K562 (cell line): Measurements from ENCODE around the gene PYGO2. TPM values are rescaled to one million over a fixed set of nuclear protein-coding genes. Genes with fewer than 3 reads are reported as not detected.

Experiments
- ASH1L ChIP-seq: fragments of 450-650 bp; IDR thresholded peaks from 2 replicates; pipeline ENCODE4 v1.6.1; 2018; ENCODE audit warnings: borderline replicate concordance, mild to moderate bottlenecking, low read depth; ENCODE audit not compliant: partially characterized antibody
- CHD1 ChIP-seq: fragments of 200-600 bp; sonication (generic); IDR thresholded peaks from one replicate; pipeline ENCODE4 v1.6.1; 2012; ENCODE audit warnings: mild to moderate bottlenecking, moderate library complexity, low read length, inconsistent platforms
- COPS2 ChIP-seq: fragments of 450-650 bp; conservative IDR thresholded peaks from 2 replicates; pipeline ENCODE4 v1.6.1; 2016; ENCODE audit warnings: mild to moderate bottlenecking, moderate library complexity
- E2F3 ChIP-seq: fragments of 250-450 bp; sonication (Bioruptor Pico); IDR thresholded peaks from 2 replicates; pipeline ENCODE4 v1.4.0; 2020; ENCODE audit warnings: mild to moderate bottlenecking
- E4F1 ChIP-seq: fragments of 250-450 bp; sonication (Bioruptor Pico); IDR thresholded peaks from 2 replicates; pipeline ENCODE4 v1.5.0; 2021; ENCODE audit warnings: mild to moderate bottlenecking, borderline replicate concordance
- EWSR1 ChIP-seq: fragments of 450-650 bp; IDR thresholded peaks from 2 replicates; pipeline ENCODE4 v1.6.1; 2018; ENCODE audit warnings: borderline replicate concordance, mild to moderate bottlenecking, low read depth, moderate library complexity; ENCODE audit not compliant: partially characterized antibody
- GABPA ChIP-seq: fragments of 200-800 bp; sonication (Bioruptor generic); conservative IDR thresholded peaks from 2 replicates; pipeline ENCODE4 v1.6.1; 2016; ENCODE audit warnings: low read depth, missing genetic modification characterization, missing compliant biosample characterization
- HNRNPK ChIP-seq: fragments of 200-400 bp; formaldehyde crosslinking; IDR thresholded peaks from one replicate; pipeline ENCODE4 v1.6.1; 2018; ENCODE audit warnings: mild to moderate bottlenecking, low read depth, low read length; ENCODE audit not compliant: poor library complexity, severe bottlenecking
- IRF2 ChIP-seq: sonication (generic); formaldehyde crosslinking; IDR thresholded peaks from 2 replicates; pipeline ENCODE4 v1.8.1; 2022; ENCODE audit warnings: mild to moderate bottlenecking, missing genetic modification reagents
- JUN ChIP-seq, 2 experiments: sonication (generic) in 1 of 2; formaldehyde crosslinking in 1 of 2; IDR thresholded peaks; 2 replicates each; pipeline versions ENCODE4 v1.6.1 to v1.8.0; 2012 to 2022; ENCODE audit warnings: borderline replicate concordance in 2 of 2, mild to moderate bottlenecking in 2 of 2, improper control_type of control experiment in 1 of 2, low read depth in 1 of 2, low read length in 1 of 2, missing genetic modification reagents in 1 of 2
- JUNB ChIP-seq: fragments of 450-650 bp; formaldehyde crosslinking; conservative IDR thresholded peaks from 2 replicates; pipeline ENCODE4 v1.4.0; 2020; ENCODE audit warnings: mild to moderate bottlenecking
- MEF2A ChIP-seq: IDR thresholded peaks from 2 replicates; pipeline ENCODE4 v1.6.1; 2011; ENCODE audit warnings: low read depth, mild to moderate bottlenecking, low read length, moderate library complexity; ENCODE audit not compliant: control insufficient read depth
- POLR3A ChIP-seq: IDR thresholded peaks from 2 replicates; pipeline ENCODE4 v1.6.1; 2011; ENCODE audit warnings: borderline replicate concordance, mild to moderate bottlenecking, moderate library complexity; ENCODE audit not compliant: insufficient read length, insufficient read depth; ENCODE audit errors: extremely low read depth
- SNRNP70 ChIP-seq: fragments of 200-400 bp; formaldehyde crosslinking; optimal IDR thresholded peaks from 2 replicates; pipeline ENCODE3; 2017; ENCODE audit warnings: low read depth, low read length
- UBTF ChIP-seq, 2 experiments: IDR thresholded peaks; 2 replicates each; pipeline ENCODE4 v1.6.1; 2012; ENCODE audit warnings: improper control_type of control experiment in 2 of 2, low read depth in 2 of 2, low read length in 2 of 2, borderline replicate concordance in 1 of 2
- ZNF174 ChIP-seq: fragments of 250-450 bp; sonication (Bioruptor Pico); IDR thresholded peaks from 2 replicates; pipeline ENCODE4 v1.4.0; 2020; ENCODE audit warnings: mild to moderate bottlenecking
- ZNF696 ChIP-seq: fragments of 250-450 bp; sonication (Bioruptor Pico); conservative IDR thresholded peaks from 2 replicates; pipeline ENCODE4 v1.4.0; 2020; ENCODE audit warnings: mild to moderate bottlenecking, moderate library complexity
- ZNF699 ChIP-seq: fragments of 250-450 bp; sonication (Bioruptor Pico); IDR thresholded peaks from 2 replicates; pipeline ENCODE4 v1.8.0; 2021; ENCODE audit warnings: mild to moderate bottlenecking, moderate library complexity; ENCODE audit not compliant: insufficient replicate concordance
- polyA plus RNA-seq, 8 experiments: library from polyadenylated mRNA; depleted of rRNA in 4 of 8; stranded (reverse) in 5 of 8; unstranded in 3 of 8; fragments of >200 nt; fragmentation: Nextera tagmentation in 2 of 8; fragmentation: Illumina TruSeq in 1 of 8; extraction: Ambion mirVana in 2 of 8; extraction: Trizol in 1 of 8; gene quantifications; 2 replicates each; pipeline versions ENCODE4 v1.2.1 to v1.2.3, GENCODE V29; 2011 to 2014; ENCODE audit warnings: inconsistent platforms in 1 of 8, missing spikeins in 1 of 8
- total RNA-seq, 7 experiments: library from RNA; depleted of rRNA in 6 of 7; stranded (reverse); fragments of >200 nt in 6 of 7; fragmentation: Illumina TruSeq in 2 of 7; extraction: Trizol in 2 of 7; gene quantifications; 2 replicates each; pipeline versions ENCODE4 v1.2.1 to v1.2.3, GENCODE V29; 2011 to 2021; ENCODE audit warnings: low replicate concordance in 1 of 7
- TF ChIP-seq, protein P1 (sequence below): sonication (generic); formaldehyde crosslinking; IDR thresholded peaks from 2 replicates; pipeline ENCODE4 v1.9.0; 2022; ENCODE audit warnings: mild to moderate bottlenecking, missing genetic modification reagents
- TF ChIP-seq, protein P2 (sequence below), 3 experiments: fragments of 200-800 bp in 1 of 3; sonication (Bioruptor generic) in 1 of 3; sonication (generic) in 1 of 3; formaldehyde crosslinking in 1 of 3; IDR thresholded peaks; 2 replicates each; pipeline versions ENCODE4 v1.6.1 to v1.8.0; 2016 to 2022; ENCODE audit warnings: mild to moderate bottlenecking in 2 of 3, missing compliant biosample characterization in 2 of 3, missing genetic modification characterization in 2 of 3, missing genetic modification reagents in 1 of 3

The PYGO2 gene
- total and polyA plus RNA-seq, 9 of the 15 experiments (the other 6 are each of a cell fraction or from before 2014, with no cell fraction given): 8.3 to 36.2 (median 18.2) TPM

- TF ChIP-seq E4F1 (CRISPR knock-in tag) (no peak), GABPA (tag) (peak; percentile 90), SNRNP70 (no peak), JUNB (CRISPR knock-in tag) (no peak), MEF2A (no peak), ZNF696 (CRISPR knock-in tag) (no peak), CHD1 (no peak), ZNF174 (CRISPR knock-in tag) (no peak), ZNF699 (CRISPR knock-in tag) (no peak), E2F3 (no peak), UBTF (IDR thresholded peaks at IDR 0.05; ENCODE audit: borderline replicate concordance in 1 of 2, low read depth in 2 of 2, low read length in 2 of 2) (no peak), COPS2 (no peak), IRF2 (CRISPR knock-in tag) (no peak), POLR3A (no peak), ASH1L (no peak), JUN (IDR thresholded peaks at IDR 0.05; ENCODE audit: borderline replicate concordance, low read depth, low read length) (no peak), JUN (CRISPR knock-in tag; IDR thresholded peaks at IDR 0.05; ENCODE audit: borderline replicate concordance) (no peak), EWSR1 (no peak), HNRNPK (no peak)
- TF ChIP-seq, protein P1, sequence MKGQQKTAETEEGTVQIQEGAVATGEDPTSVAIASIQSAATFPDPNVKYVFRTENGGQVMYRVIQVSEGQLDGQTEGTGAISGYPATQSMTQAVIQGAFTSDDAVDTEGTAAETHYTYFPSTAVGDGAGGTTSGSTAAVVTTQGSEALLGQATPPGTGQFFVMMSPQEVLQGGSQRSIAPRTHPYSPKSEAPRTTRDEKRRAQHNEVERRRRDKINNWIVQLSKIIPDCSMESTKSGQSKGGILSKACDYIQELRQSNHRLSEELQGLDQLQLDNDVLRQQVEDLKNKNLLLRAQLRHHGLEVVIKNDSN (CRISPR knock-in tag): no peak
- TF ChIP-seq, protein P2, sequence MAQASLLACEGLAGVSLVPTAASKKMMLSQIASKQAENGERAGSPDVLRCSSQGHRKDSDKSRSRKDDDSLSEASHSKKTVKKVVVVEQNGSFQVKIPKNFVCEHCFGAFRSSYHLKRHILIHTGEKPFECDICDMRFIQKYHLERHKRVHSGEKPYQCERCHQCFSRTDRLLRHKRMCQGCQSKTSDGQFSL (CRISPR knock-in tag; IDR thresholded peaks at IDR 0.05): peak; percentile 73
- TF ChIP-seq, protein P2 (tag; IDR thresholded peaks at IDR 0.05): peak in 1 of 2 experiments; percentile 80; a peak in 2 of 4 replicates
These were observed 42.3 kb upstream of the PYGO2 start (continued) for GRCh38 chr1:155003766-155004351.
